EH (cell line): ENCODE measurements around the gene PDGFB.
"Not testable (repeated sequence)": the region's sequence is repeated elsewhere in the genome, so short reads cannot be mapped to it uniquely, and the experiment has no call there.

Experiments used
- DNase-seq: peaks from one replicate; pipeline ENCODE4 v3.0.0-alpha.2; 2015; ENCODE audit warnings: low read depth

The PDGFB gene

DNA sequence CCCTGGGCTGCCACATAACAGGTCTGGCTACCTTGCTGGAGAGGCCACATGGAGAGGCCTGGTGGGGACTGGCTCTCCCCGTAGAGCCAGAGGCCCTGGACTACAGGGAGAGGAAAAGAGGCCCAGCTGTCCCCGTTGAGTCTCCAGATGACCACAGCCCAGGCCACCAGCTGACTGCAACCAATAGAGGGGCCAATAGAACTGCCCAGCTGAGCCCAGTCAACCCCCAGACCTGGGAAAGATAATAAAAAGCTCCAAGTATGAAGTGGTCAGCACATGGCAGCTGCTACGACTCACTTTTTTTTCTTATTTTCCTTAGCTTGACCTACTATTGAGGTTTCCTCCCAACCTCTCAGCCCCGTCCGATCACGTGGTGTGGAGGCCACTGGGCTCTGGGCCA is 18.4 kb downstream of the PDGFB start:
- no peak for DNase-seq

DNA sequence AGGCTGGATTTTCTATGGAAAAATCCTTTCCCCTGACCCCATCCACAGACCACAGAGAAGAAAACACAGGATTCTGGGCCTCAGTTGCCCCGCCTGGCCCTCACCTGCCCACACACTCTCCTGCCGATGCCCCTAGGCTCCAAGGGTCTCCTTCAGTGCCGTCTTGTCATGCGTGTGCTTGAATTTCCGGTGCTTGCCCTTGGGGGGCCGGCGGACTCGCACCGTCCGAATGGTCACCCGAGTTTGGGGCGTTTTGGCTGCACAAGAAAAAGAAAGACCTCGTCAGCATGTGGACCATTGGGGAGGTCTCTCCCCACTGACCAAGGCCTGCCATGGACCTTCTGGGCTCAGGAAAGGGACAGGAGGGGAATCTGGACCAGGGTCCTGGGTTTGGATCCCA is 19.2 kb downstream of the PDGFB start:
- DNase-seq, result no peak

DNA sequence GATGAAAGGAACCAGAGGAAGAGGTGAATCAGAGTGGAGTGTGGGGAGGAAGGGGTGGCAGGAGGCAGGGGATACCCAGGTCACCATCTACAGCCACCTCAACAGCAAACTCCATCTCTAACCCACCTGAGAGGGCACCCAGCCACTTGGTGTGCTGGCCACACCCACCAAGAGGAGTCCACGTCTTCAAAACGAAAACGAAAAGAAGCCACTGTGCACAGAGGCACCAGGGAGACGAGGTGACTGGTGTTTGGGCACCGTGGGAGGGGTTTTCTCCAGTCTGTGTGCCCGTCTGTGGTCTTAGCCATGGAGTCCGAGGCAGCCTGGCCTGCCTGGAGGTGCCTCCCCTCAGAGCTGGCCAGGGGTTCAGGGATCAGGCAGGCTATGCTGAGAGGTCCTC is 20.2 kb downstream of the PDGFB start:
- no peak for DNase-seq

DNA sequence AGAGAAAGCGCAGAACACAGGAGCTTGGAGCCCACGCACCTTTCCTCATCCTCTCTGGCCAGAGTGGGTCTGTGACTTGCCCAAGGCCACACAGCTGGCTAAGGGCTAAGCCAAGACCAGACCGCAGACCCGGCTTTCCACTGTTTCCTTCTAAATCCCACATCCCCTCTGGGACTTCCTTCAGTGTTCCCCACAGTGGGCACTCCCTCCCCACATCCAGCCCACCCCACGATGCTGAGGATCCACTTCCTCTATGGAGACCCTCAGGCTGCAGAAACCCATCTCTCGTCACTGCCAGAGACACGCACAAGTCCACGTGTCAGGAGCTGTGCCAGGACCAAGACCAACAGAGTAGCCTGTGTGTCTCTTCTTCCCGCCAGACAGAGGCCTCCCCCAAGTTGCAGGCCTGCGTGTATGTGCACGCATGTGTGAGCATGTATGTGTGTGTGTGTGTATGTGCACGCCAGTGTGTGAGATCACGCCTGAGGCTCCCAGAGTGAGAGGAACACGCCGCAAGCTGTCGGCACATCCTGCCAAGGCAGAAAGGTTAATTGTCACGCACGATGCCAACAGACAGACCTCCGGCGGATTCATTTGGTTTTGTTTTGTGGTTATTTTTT is 21.6 kb downstream of the PDGFB start:
- no peak for DNase-seq

DNA sequence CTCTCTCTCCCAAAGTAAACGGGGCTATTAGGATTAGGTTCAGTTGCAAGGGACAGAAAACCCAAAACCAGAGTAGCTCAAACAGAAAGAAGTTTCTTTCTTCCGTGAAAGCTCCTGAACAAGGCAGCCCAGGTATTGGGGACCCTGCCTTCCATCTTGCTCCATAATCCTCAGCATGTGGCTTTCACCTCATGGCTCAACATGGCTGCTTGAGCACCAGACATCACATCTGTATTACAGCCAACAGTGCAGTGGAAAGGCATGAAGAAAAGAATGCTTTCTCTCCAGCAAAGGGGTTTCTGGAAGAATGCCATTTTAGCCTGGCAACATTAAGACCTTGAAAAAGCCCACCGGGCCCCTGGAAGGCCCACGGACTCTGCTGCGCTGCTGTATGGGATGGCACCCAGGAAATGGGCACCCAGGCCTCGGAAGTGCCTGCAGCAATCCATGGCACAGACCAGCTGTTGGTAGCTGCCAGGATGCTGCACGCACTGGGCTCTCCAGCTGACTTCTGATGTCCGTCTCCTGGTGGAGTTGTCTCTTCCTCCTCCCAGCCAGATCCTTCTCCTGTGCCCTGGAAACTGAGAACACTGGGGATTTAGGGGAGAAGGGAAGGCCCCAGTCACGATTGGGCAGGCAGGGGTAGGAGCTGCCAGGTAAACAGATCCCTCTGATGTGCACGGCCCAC is 22.6 kb downstream of the PDGFB start:
- DNase-seq, result no peak

DNA sequence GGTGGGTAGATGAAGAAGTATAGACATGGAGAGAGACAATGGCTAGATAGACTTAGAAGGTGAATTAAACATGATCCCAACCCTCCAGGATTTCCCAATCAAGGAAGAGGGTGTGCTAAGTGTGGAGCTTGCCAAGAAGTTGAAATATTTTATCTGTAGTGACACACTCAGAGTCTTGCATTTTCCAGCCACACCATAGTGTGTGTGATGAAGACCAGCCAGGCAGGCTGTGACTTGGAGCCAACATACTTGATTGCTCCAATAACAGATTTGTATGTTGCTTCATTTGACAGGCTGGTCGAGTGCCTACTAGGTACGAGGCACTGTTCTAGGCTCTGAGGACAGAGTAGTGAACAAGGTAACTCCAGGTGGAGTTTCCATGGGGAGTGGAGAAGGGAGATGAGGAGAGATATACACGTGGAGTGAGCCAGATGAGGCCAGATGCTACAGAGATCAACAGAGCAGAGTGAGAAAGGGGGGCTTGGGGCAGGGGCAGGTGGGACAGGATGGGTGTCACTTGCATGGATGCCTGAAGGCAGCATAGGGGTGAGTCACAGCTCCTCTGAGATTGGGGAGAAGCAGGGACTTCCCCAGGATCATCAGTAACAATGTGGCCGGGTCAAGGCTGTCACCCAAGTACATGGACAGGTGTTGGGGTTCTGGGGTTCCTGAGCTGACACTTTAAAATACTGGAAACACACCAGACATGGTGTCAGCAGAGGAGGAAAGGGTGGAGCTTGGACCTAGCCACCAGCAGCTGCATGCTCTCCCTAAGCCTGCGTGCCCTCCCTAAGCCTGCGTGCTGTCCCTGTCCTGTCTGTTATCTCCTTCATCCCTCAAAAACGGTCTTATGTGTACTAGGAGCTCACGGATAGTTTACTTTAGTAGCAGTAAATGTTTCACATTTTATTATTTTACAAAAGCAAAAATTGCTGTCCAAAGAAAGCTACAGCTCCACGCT is 23.6 kb downstream of the PDGFB start:
- DNase-seq, result peak; percentile 46

DNA sequence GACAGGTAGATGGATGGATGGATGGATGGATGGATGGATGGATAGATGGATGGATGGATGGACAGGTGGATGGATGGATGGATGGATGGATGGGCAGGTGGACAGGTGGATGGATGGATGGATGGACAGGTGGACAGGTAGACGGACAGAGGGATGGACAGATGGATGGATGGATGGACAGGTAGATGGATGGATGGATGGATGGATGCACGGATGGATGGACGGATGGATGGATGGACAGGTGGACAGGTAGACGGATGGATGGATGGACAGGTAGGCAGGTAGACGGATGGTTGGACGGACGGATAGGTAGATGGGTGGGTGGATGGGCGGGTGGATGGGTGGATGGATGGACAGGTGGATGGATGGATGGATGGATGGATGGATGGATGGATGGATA is 24.3 kb downstream of the PDGFB start:
- DNase-seq, result no peak

DNA sequence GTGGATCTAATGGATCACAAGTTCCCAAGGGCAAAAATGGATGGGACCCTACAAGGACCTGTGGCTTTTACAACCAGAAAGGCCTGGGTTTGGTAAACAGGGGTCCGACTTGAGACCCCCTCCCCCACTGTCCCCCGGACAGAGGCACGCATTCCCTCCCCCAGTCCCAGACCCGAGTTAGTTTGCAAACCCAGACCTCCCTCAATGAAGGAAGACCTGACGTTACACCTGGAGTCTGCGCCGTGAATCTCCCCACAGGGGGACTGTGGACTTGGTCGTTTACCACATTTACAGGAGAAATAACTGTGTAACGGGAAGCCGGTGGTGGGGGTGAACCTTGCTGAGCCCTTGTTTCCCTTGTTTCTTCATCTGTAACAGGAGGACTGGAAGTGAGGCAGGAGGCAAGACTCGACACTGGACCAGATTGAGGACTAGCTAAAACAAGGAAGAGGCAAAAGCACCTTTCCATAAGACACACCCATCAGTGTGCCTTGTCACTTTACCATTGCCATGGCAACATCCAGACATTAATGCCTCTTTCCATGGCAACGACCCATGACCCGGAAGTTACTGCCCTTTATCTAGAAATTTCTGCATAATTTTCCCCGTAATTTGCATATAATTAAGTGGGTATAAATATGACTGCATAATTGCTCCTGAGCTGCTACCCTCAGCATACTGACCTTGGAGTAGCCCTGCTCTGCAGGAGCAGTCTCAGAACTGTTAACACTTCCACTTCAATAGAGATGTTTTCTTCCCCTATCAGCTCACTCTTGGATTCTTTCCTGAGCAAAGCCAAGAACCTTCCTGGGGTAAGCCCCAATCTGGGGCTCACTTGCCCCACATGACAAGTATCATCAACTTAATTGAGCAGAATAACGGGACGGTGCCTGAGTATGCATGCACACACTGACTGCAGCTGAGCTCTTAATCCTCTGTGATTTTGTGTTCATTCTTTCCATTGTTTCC is 25.4 kb downstream of the PDGFB start:
- no peak for DNase-seq

DNA sequence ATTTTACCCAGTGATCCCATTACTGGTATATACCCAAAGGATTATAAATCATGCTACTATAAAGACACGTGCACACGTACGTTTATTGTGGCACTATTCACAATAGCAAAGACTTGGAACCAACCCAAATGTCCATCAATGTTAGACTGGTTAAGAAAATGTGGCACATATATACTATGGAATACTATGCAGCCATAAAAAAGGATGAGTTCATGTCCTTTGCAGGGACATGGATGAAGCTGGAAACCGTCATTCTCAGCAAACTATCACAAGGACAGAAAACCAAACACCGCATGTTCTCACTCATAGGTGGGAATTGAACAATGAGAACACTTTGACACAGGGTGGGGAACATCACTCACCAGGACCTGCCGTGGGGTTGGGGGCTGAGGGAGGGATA is 26.4 kb downstream of the PDGFB start:
- DNase-seq, result not testable (repeated sequence)

DNA sequence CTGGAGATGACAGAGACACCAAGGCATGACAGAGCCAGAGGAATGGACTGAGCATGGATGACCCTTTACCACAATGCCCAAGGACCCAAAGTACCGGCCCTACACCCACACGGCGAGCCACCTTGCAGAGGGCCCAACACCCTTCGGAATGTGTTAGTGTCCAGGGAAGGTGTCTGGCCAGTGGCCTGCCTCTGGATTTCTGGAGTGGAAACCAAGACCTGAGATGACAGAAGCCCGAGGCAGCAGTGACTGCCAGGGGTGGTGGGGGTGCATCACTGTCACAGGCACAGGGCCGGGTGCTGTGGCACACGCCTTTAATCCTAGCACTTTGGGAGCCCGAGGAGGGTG is 28.7 kb downstream of the PDGFB start:
- DNase-seq, result no peak

DNA sequence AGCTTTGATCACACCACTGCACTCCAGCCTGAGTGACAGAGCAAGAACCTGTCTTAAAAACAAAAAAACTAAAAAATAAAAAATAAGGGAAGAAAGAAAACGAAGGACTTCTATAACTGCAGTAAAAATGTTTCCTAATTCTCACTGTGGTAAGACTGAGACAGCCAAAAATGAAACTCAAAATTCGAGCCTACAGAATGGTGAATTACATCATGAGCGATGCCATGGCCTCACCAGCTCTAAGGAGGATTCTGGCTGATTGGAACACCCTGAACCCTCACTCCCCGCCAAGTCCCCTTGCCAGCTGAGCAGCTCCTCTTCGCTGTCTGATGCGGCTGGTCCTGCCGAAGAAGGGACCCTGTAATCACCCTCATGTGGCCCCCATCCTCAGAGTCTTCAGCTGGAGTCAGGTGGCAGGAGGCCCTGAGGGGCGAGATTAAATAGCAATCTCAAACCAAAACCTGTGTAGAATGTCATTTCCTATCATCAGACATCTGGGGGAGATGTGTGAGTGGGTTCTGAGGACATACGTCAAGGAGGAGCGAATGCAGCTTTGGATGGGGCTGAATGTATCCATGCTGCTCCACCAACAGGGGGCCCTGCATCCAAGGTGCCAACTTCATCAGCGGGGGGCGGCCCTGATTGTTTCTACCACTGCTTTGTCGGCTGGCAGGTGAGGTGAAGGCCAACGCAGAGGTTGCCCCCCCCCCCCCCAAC is 29.2 kb downstream of the PDGFB start:
- no peak for DNase-seq

DNA sequence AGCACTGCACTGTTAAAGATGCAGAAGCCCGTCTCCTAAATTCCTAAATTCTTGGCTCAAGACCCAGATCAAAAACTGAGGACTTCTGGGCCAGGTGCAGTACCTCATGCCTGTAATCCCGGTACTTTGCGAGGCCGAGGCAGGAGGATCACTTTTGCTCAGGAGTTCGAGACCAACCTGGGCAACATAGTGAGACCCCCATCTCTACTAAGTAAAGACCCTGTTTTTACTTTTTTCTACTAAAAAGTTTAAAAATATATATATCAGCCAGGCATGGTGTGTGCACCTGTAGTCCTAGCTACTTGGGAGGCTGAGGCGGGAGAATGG is 29.7 kb downstream of the PDGFB start:
- DNase-seq, result no peak

DNA sequence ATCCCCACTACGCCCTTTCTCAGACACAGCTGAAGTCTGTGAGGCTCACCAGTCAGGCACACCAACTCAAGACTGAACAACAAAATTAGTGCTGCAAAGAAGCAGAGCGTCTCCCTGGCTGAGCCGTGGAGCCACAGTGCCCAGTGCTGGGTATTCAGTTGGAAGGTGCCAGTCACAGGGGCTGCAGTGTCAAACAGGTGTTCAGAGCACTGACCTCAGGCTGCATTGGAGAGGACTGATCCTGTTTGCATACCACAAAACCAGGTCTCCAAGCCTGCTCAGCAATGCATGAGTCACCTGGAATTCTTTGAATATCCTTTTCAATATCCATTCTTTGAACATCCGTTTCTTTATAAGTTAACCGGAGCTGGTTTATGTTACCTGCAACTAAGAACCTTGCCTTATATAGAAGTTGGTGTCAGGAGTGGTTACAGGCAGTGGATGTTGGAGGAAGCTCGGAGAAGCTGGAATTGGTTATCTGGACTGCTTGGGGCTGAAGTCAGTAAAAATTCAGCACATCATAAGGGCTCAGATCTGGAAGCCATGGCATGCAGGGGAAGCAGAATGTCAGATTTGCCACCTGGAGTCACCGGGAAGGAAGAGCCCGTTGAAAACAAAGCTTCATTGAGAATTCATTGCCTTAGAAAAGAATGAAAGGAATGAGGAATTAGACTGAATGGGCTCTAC is 30.3 kb downstream of the PDGFB start:
- peak; percentile 25 for DNase-seq

DNA sequence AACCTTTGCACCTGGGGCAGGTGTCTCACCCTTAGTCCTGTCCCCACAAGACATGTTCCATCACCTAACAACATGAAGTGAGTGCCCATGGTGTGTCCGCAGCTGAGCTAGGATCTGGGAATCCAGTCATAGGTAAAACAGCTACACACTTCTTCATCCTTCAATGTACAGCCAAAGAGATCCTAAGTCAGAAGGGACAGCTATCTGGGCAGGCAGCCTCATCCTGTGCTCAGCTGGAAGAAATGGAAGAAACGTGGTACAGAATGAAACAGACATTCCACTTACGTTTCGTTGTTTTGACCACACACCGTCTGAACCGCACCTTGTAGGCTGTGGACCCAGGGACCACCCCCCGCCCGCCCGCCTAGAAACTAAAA is 30.8 kb downstream of the PDGFB start:
- no peak for DNase-seq

DNA sequence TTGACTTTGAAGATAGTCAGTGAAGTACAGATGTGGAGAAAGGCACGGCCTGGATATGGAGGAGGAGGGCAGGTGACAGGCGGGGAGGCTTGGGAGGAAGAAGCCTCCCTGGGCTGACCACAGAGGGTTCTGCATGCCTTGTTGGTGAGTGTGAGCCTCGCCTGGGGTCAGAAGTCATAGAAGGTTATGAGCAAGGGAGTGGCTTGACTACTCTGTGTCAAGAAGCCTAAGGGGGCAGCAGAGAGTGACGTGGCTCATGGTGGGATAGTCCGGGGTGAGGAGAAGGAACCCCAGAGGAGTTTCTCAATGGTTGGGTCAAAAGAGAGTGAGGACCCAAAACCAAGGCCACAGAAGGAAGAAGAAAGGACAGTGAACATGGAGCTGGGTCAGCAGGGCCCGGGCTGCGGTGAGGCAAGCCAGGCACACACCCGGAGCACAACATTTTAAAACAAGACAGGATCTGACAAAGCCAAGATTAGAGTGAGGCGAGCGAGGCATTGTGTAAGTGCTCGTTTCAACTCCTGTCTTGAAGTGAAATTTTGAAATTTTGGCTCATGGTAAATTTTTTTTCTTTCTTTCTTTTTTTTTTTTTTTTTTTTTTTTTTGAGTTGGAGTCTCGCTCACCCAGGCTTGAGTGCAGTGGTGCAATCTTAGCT is 31.9 kb downstream of the PDGFB start:
- peak; percentile 60 for DNase-seq

DNA sequence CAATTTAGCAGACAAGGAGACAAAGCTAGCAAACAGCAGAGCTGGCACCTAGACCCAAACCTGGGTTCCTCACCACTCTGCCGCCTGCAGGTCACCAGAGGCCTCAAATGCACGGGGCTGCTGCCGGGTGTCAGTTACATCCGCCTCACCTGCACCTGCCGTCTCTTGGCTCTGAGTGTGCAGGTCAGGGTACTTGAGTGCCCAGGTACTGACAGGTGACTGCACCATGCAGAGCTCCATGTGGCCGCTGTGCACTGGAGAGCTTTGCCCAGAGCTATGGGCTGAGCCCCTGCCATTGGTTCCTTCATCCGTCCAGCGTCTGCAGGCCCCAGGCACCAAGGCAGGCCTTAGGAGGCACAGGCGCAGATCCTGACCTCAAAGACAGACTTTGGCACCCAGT is 35.0 kb downstream of the PDGFB start:
- DNase-seq, result no peak

DNA sequence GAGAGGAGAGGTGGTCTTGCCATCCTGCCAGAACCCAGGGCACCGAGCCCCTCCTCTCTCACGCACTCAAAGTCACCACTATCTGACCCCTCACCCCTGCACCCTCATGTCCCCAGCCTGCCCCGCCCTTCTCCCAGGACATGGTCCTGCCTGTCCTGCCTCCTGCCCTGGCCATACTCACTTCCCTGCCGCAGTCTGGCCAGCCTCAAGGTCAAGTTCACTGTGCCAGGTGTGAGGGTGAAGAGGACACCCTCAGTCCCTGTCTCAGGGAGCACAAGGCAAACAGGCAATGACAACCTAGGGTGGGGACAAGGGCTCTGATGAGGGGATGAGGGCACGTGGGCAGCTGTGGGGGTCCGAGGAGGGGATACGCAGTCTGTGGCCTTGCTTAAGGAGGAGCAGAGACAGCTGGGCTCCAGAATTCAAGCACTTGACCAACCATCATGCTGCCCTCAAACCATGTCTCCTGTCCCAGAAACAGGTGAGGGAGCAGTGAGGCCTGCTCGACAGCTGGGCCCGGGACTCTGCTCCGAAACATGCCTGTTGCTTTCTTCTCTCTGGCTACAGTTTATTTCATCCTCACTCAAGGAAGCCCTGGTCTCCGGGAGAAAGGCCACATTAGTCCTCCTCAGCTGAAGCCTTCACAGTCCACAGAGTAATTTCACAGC is 36.6 kb downstream of the PDGFB start:
- no peak for DNase-seq

DNA sequence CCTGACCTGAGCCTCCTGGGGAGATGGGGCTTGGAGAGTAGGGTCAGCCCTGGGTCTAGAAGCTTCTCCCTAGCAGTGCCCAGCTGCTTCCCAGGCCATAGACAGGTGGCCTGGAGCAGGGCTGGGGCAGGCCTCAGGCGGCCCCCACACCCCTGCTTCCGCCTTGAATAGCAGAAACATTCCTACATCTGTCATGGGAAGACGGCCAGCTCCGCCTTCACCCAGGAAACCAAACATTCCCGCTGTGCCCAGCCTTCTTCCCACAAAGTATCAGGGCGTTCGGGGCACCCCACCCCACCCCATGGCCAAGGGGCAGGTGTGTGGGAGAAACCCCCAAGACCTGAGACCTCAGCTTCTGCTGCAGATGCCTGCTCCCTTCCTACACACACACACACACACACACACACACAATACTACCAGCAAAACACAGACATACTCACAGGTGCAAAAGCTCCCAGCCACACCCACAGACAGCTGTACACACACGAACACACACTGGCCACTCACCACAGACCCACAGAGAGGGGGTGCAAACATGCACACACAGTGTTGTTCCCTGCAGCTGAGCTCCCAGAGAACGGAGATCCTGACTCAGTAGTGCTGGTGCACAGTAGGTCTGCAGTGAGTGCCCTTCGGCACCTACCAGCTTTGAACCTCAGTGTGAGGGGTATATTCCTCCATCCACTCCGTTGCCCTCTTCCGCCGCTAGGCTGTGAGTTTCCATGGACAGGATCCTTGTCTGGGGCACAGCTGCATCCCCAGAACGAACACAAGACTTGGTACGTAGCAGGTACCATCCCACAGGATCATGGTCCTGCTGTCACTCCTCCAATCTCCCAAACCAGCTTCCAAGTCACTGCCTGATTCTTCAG is 37.4 kb downstream of the PDGFB start:
- peak; percentile 61 for DNase-seq

DNA sequence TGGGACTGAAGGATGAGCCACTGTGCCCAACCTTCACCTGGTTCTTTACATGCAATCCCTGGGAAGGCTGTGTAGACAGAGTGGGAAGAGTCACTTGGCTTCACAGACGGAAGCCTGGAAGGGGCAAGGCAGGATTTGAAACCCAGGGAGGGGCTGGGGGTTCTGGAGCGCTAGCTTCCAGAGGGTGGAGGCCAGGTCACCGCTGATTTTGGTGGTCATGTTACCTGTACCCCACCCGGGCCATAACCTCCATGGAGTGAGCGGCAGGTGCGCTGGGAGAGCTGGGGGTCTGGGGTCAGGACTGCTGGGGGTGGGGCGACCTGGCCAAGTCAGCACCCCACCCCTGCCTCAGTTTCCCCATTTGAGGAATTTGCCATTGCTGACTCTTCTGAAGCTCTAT is 38.3 kb downstream of the PDGFB start:
- no peak for DNase-seq
